GM23338 (cell line): Measurements from ENCODE around the gene ZNF646. TPM values are rescaled to one million over a fixed set of nuclear protein-coding genes. Genes with fewer than 3 reads are reported as not detected.

Source experiments
- ATAC-seq: fragments of 200-7000 bp; cut with Tn5 transposase; 3 replicates; pipeline ENCODE4 v1.9.1; 2020
- DNase-seq: peaks from one replicate; pipeline ENCODE4 v3.0.0-alpha.2; 2015; ENCODE audit warnings: low spot score
- H2AFZ ChIP-seq: fragments of 200-600 bp; sonication (generic); 2 replicates; pipeline ENCODE4 v1.8.0; 2016; ENCODE audit warnings: antibody characterized with exemption, mild to moderate bottlenecking, moderate library complexity
- H3F3A ChIP-seq: fragments of 200-600 bp; sonication (generic); replicated peaks from 2 replicates; pipeline ENCODE4 v1.8.0; 2017; ENCODE audit warnings: antibody characterized with exemption, mixed run types, low read depth
- H3K27ac ChIP-seq: fragments of 200-600 bp; sonication (generic); 2 replicates; pipeline ENCODE4 v1.6.1; 2016; ENCODE audit warnings: low read depth
- H3K27me3 ChIP-seq: fragments of 200-600 bp; sonication (generic); 2 replicates; pipeline ENCODE4 v1.8.0; 2016; ENCODE audit warnings: mild to moderate bottlenecking, mixed run types, moderate library complexity; ENCODE audit not compliant: insufficient read depth
- H3K36me3 ChIP-seq: fragments of 200-600 bp; sonication (generic); 2 replicates; pipeline ENCODE4 v1.8.0; 2016; ENCODE audit warnings: mild to moderate bottlenecking; ENCODE audit not compliant: insufficient read depth
- H3K4me1 ChIP-seq: fragments of 200-600 bp; sonication (generic); 2 replicates; pipeline ENCODE4 v1.8.0; 2016; ENCODE audit warnings: mild to moderate bottlenecking, moderate library complexity; ENCODE audit not compliant: insufficient read depth
- H3K4me2 ChIP-seq: fragments of 200-600 bp; sonication (generic); 2 replicates; pipeline ENCODE4 v1.7.1; 2017; ENCODE audit warnings: mixed run types
- H3K4me3 ChIP-seq: fragments of 200-600 bp; sonication (generic); 2 replicates; pipeline ENCODE4 v1.6.1; 2016; ENCODE audit warnings: mixed run types
- H3K79me2 ChIP-seq: fragments of 200-600 bp; sonication (generic); replicated peaks from 2 replicates; pipeline ENCODE4 v1.8.0; 2017; ENCODE audit warnings: mild to moderate bottlenecking; ENCODE audit not compliant: insufficient read depth
- H3K9me2 ChIP-seq: fragments of 200-600 bp; sonication (generic); 2 replicates; pipeline ENCODE4 v1.8.0; 2017; ENCODE audit not compliant: insufficient read depth
- H4K20me1 ChIP-seq: fragments of 200-600 bp; sonication (generic); replicated peaks from 2 replicates; pipeline ENCODE4 v1.8.0; 2017; ENCODE audit warnings: mild to moderate bottlenecking; ENCODE audit not compliant: insufficient read depth
- H3K27ac Mint-ChIP-seq: 2 replicates; pipeline ENCODE4 v1.8.0; 2020; ENCODE audit warnings: inconsistent platforms, mild to moderate bottlenecking, moderate library complexity, mixed read lengths
- H3K27me3 Mint-ChIP-seq: 3 replicates; pipeline ENCODE4 v1.8.0; 2022; ENCODE audit warnings: low read depth, mild to moderate bottlenecking, moderate library complexity, mixed read lengths, inconsistent platforms; ENCODE audit not compliant: insufficient read depth, poor library complexity
- H3K36me3 Mint-ChIP-seq: 3 replicates; pipeline ENCODE4 v1.8.0; 2021; ENCODE audit warnings: low read depth, mild to moderate bottlenecking, inconsistent platforms, moderate library complexity, mixed read lengths
- H3K4me1 Mint-ChIP-seq: 3 replicates; pipeline ENCODE4 v1.8.0; 2020; ENCODE audit warnings: mild to moderate bottlenecking, inconsistent platforms, mixed read lengths
- H3K4me3 Mint-ChIP-seq: 3 replicates; pipeline ENCODE4 v1.8.0; 2021; ENCODE audit warnings: moderate library complexity, mild to moderate bottlenecking, inconsistent platforms, mixed read lengths
- H3K9me3 Mint-ChIP-seq: 3 replicates; pipeline ENCODE4 v1.8.0; 2020; ENCODE audit warnings: moderate library complexity, mild to moderate bottlenecking, inconsistent platforms, mixed read lengths
- CREB1 ChIP-seq: fragments of 250-450 bp; sonication (Bioruptor Pico); IDR thresholded peaks from 2 replicates; pipeline ENCODE4 v1.5.0; 2020; ENCODE audit warnings: low read depth, mild to moderate bottlenecking, moderate library complexity
- EZH2phosphoT487 ChIP-seq: fragments of 200-600 bp; sonication (generic); IDR thresholded peaks from one replicate; pipeline ENCODE4 v1.8.1; 2018; ENCODE audit warnings: antibody characterized with exemption; ENCODE audit not compliant: unreplicated experiment
- JUNB ChIP-seq: IDR thresholded peaks from one replicate; pipeline ENCODE4 v1.6.1; 2016; ENCODE audit warnings: antibody characterized with exemption; ENCODE audit not compliant: unreplicated experiment
- NANOG ChIP-seq: IDR thresholded peaks from 2 replicates; pipeline ENCODE4 v1.6.1; 2016; ENCODE audit warnings: antibody characterized with exemption, borderline replicate concordance
- POLR2AphosphoS5 ChIP-seq: IDR thresholded peaks from 2 replicates; pipeline ENCODE4 v1.6.1; 2016; ENCODE audit warnings: antibody characterized with exemption, low read depth
- STAT1 ChIP-seq: IDR thresholded peaks from one replicate; pipeline ENCODE4 v1.6.1; 2016; ENCODE audit warnings: antibody characterized with exemption; ENCODE audit not compliant: unreplicated experiment
- ZNF114 ChIP-seq: fragments of 250-450 bp; sonication (Bioruptor Pico); IDR thresholded peaks from 2 replicates; pipeline ENCODE4 v1.5.0; 2020; ENCODE audit warnings: mild to moderate bottlenecking, moderate library complexity
- ZNF462 ChIP-seq: fragments of 250-450 bp; sonication (Bioruptor Pico); IDR thresholded peaks from 2 replicates; pipeline ENCODE4 v1.5.0; 2020; ENCODE audit warnings: mild to moderate bottlenecking, moderate library complexity
- polyA plus RNA-seq: library from polyadenylated mRNA; unstranded; fragments of >200 nt; fragmentation: Nextera tagmentation; extraction: Ambion mirVana; gene quantifications from 2 replicates; pipeline ENCODE4 v1.2.1, GENCODE V29; 2016
- total RNA-seq: library from RNA; depleted of rRNA; stranded (reverse); fragments of >200 nt; shearing (Covaris generic); gene quantifications from 2 replicates; pipeline ENCODE4 v1.2.3, GENCODE V29; 2014
- TF ChIP-seq, protein P1 (sequence below): IDR thresholded peaks from one replicate; pipeline ENCODE4 v1.6.1; 2018; ENCODE audit warnings: antibody characterized with exemption; ENCODE audit not compliant: unreplicated experiment
- TF ChIP-seq, protein P2 (sequence below), 2 experiments: fragments of 200-600 bp in 1 of 2; sonication (generic) in 1 of 2; conservative IDR thresholded peaks; 2 replicates each; pipeline versions ENCODE4 v1.5.1 to v1.6.1; 2016 to 2017; ENCODE audit warnings: antibody characterized with exemption in 2 of 2, low read depth in 2 of 2, mild to moderate bottlenecking in 2 of 2, moderate library complexity in 1 of 2

ZNF646 gene
- total and polyA plus RNA-seq, 2 experiments from 2014 or later = 6.3 to 29.3 TPM

DNA sequence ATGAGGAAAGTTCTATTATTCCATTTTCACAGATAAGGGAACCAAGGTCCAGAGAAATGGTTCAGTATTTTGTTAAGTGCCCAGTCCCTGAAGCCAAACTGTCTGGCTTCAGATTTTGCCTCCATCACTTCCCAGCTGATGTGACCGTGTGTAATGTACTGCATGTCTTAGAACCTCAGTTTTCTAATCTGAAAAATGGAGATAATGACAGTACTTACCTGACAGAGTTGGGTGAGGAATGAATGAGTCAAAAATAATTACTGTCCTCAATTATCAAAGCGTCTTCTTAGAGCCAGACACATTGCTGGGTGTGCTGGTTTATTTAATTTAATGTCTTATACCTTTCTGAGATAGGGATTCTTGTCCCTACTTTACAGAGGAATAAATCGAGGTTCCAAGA, 6.9 kb upstream of the ZNF646 start:
- no peak overlapping the region for H2AFZ ChIP-seq
- H4K20me1 ChIP-seq = peaks cover 7% of the 10 kb centered on the region
- Mint-ChIP-seq H3K27me3 (no peaks in the 10 kb centered on the region), H3K36me3 (peaks cover 19% of the 10 kb centered on the region), H3K27ac (no peak overlapping the region), H3K4me3 (no peak overlapping the region), H3K9me3 (no peaks in the 10 kb centered on the region), H3K4me1 (peaks cover 8% of the 10 kb centered on the region)
- no peak overlapping the region for H3K4me2 ChIP-seq
- H3K4me3 ChIP-seq = no peak overlapping the region
- H3K9me2 ChIP-seq = no peaks in the 10 kb centered on the region
- no peaks in the 10 kb centered on the region for H3F3A ChIP-seq
- no peak overlapping the region for H3K27ac ChIP-seq
- H3K27me3 ChIP-seq = no peaks in the 10 kb centered on the region
- TF ChIP-seq JUNB (no peak), POLR2AphosphoS5 (no peak), ZNF462 (CRISPR knock-in tag) (no peak), NANOG (no peak), STAT1 (no peak), EZH2phosphoT487 (no peak), CREB1 (CRISPR knock-in tag) (no peak), ZNF114 (CRISPR knock-in tag) (no peak)
- TF ChIP-seq, protein P1, sequence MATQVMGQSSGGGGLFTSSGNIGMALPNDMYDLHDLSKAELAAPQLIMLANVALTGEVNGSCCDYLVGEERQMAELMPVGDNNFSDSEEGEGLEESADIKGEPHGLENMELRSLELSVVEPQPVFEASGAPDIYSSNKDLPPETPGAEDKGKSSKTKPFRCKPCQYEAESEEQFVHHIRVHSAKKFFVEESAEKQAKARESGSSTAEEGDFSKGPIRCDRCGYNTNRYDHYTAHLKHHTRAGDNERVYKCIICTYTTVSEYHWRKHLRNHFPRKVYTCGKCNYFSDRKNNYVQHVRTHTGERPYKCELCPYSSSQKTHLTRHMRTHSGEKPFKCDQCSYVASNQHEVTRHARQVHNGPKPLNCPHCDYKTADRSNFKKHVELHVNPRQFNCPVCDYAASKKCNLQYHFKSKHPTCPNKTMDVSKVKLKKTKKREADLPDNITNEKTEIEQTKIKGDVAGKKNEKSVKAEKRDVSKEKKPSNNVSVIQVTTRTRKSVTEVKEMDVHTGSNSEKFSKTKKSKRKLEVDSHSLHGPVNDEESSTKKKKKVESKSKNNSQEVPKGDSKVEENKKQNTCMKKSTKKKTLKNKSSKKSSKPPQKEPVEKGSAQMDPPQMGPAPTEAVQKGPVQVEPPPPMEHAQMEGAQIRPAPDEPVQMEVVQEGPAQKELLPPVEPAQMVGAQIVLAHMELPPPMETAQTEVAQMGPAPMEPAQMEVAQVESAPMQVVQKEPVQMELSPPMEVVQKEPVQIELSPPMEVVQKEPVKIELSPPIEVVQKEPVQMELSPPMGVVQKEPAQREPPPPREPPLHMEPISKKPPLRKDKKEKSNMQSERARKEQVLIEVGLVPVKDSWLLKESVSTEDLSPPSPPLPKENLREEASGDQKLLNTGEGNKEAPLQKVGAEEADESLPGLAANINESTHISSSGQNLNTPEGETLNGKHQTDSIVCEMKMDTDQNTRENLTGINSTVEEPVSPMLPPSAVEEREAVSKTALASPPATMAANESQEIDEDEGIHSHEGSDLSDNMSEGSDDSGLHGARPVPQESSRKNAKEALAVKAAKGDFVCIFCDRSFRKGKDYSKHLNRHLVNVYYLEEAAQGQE = no peak
- TF ChIP-seq, protein P2, sequence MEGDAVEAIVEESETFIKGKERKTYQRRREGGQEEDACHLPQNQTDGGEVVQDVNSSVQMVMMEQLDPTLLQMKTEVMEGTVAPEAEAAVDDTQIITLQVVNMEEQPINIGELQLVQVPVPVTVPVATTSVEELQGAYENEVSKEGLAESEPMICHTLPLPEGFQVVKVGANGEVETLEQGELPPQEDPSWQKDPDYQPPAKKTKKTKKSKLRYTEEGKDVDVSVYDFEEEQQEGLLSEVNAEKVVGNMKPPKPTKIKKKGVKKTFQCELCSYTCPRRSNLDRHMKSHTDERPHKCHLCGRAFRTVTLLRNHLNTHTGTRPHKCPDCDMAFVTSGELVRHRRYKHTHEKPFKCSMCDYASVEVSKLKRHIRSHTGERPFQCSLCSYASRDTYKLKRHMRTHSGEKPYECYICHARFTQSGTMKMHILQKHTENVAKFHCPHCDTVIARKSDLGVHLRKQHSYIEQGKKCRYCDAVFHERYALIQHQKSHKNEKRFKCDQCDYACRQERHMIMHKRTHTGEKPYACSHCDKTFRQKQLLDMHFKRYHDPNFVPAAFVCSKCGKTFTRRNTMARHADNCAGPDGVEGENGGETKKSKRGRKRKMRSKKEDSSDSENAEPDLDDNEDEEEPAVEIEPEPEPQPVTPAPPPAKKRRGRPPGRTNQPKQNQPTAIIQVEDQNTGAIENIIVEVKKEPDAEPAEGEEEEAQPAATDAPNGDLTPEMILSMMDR (conservative IDR thresholded peaks at IDR 0.05; ENCODE audit: low read depth in 2 of 2) = no peak
- peaks cover 9% of the 10 kb centered on the region for H3K4me1 ChIP-seq
- peaks cover 58% of the 10 kb centered on the region for H3K79me2 ChIP-seq
- ATAC-seq = no peak
- H3K36me3 ChIP-seq = no peaks in the 10 kb centered on the region
- DNase-seq = no peak
